ENCODE data around the gene APEX2. TPM values are rescaled to one million over a fixed set of nuclear protein-coding genes. Genes with fewer than 3 reads are reported as not detected.

The APEX2 gene
- total RNA-seq, 5 donors from 2014 or later (not counting 1 experiment from before 2014, with no cell fraction given): 7.5 to 17.2 (median 15.3) TPM

- Mint-ChIP-seq H3K4me1 (peaks cover 2 to 7% (median 6%) of the 10 kb centered on the region in 3 donors), H3K4me3 (no peak overlapping the region), H3K9me3 (no peaks in the 10 kb centered on the region), H3K27ac (no peak overlapping the region), H3K27me3 (peaks cover 0 to 19% of the 10 kb centered on the region in 2 donors), H3K36me3 (no peaks in the 10 kb centered on the region)
- ChIA-PET CTCF (interaction anchor here in 1 of 2 donors (1.3 kb wide), 1 partner anchor 9 kb away, joined by 3 read pairs; no protein-coding TSS in a partner anchor), POLR2A (no interaction called here)
- Histone ChIP-seq H3K9me3 (no peaks in the 10 kb centered on the region), H3K27ac (ENCODE audit: low read length) (no peak overlapping the region), H3K36me3 (ENCODE audit: control insufficient read depth in 2 of 2, extremely low read depth in 1 of 2, insufficient read depth in 1 of 2, low read length in 1 of 2) (no peaks in the 10 kb centered on the region), H3K4me1 (ENCODE audit: control insufficient read depth in 1 of 2, extremely low read depth in 1 of 2, insufficient read depth in 2 of 2, low read length in 2 of 2) (peaks cover 0 to 8% of the 10 kb centered on the region in 2 experiments), H3K4me3 (ENCODE audit: control insufficient read depth in 1 of 2, extremely low read depth in 1 of 2, low read length in 1 of 2) (no peak overlapping the region), H3K27me3 (replicated peaks in 1 of 2; ENCODE audit: control insufficient read depth in 2 of 2, extremely low read depth in 1 of 2, insufficient read depth in 2 of 2, low read length in 1 of 2) (no peaks in the 10 kb centered on the region)
- WGBS (ENCODE audit: insufficient coverage): 0% methylated on average over 1 of the region's 6 CpGs
- ATAC-seq (replicated peaks in 1 of 4) (no peak), DNase-seq (no peak)
Measured at GRCh38 chrX:54994668-54995351, 5.4 kb upstream of the APEX2 start.

- H3K9me3 ChIP-seq: no peaks in the 10 kb centered on the region
- H3K36me3 Mint-ChIP-seq: no peaks in the 10 kb centered on the region
- peaks cover 0 to 11% of the 10 kb centered on the region in 2 experiments for H3K4me1 ChIP-seq (ENCODE audit: control insufficient read depth in 1 of 2, extremely low read depth in 1 of 2, insufficient read depth in 2 of 2, low read length in 2 of 2)
- no peaks in the 10 kb centered on the region for H3K27me3 ChIP-seq (replicated peaks in 1 of 2; ENCODE audit: control insufficient read depth in 2 of 2, extremely low read depth in 1 of 2, insufficient read depth in 2 of 2, low read length in 1 of 2)
- H3K4me3 ChIP-seq (ENCODE audit: control insufficient read depth in 1 of 2, extremely low read depth in 1 of 2, low read length in 1 of 2): no peak overlapping the region
- H3K27me3 Mint-ChIP-seq: peaks cover 0 to 19% of the 10 kb centered on the region in 2 donors
- no peak overlapping the region for H3K4me3 Mint-ChIP-seq
- no peaks in the 10 kb centered on the region for H3K9me3 Mint-ChIP-seq
- CTCF ChIA-PET: interaction anchor here in 1 of 2 donors (1.3 kb wide), 1 partner anchor 8 kb away, joined by 3 read pairs; no protein-coding TSS in a partner anchor
- POLR2A ChIA-PET: no interaction called here
- H3K27ac Mint-ChIP-seq: no peak overlapping the region
- no peak overlapping the region for H3K27ac ChIP-seq (ENCODE audit: low read length)
- H3K4me1 Mint-ChIP-seq: peaks cover 2 to 13% (median 11%) of the 10 kb centered on the region in 3 donors
- DNase-seq: no peak
- H3K36me3 ChIP-seq (ENCODE audit: control insufficient read depth in 2 of 2, extremely low read depth in 1 of 2, insufficient read depth in 1 of 2, low read length in 1 of 2): no peaks in the 10 kb centered on the region
- no peak for ATAC-seq (replicated peaks in 1 of 4)
Measured at GRCh38 chrX:54995621-54996020, 4.5 kb upstream of the APEX2 start.

DNA sequence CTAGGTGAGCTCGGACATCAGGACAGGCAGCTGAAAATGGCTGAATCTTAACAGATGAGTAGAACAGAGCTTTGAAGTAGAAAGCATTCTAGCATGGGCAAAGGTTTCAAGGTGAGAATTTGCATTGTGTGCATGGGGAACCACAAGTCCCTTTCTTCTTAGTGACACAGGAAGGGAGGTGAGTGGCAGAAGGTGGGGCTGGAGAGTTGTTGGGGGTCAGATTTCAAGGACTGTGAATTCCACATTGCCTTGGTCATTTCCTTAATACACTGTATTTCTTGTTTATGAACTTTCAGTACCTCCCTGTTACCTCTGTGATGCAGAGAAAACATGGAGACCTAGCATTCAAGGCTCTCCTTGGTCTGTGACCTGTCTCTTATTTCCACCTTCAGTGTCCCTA is 4.1 kb downstream of the APEX2 start:
- no peak overlapping the region for H3K4me3 Mint-ChIP-seq
- H3K9me3 Mint-ChIP-seq: no peaks in the 10 kb centered on the region
- Histone ChIP-seq H3K9me3 (no peaks in the 10 kb centered on the region), H3K27me3 (replicated peaks in 1 of 2; ENCODE audit: control insufficient read depth in 2 of 2, extremely low read depth in 1 of 2, insufficient read depth in 2 of 2, low read length in 1 of 2) (no peaks in the 10 kb centered on the region), H3K27ac (ENCODE audit: low read length) (no peak overlapping the region), H3K4me1 (ENCODE audit: control insufficient read depth in 1 of 2, extremely low read depth in 1 of 2, insufficient read depth in 2 of 2, low read length in 2 of 2) (peaks cover 2 to 30% of the 10 kb centered on the region in 2 experiments), H3K36me3 (ENCODE audit: control insufficient read depth in 2 of 2, extremely low read depth in 1 of 2, insufficient read depth in 1 of 2, low read length in 1 of 2) (peaks cover 0 to 43% of the 10 kb centered on the region in 2 donors), H3K4me3 (ENCODE audit: control insufficient read depth in 1 of 2, extremely low read depth in 1 of 2, low read length in 1 of 2) (no peak overlapping the region)
- DNase-seq (no peak), ATAC-seq (replicated peaks in 1 of 4) (no peak)
- 75% methylated on average over 1 of the region's 1 CpG for whole genome bisulfite sequencing (ENCODE audit: insufficient coverage)
- peaks cover 0 to 10% of the 10 kb centered on the region in 2 donors for H3K27me3 Mint-ChIP-seq
- peak overlapping the region in 1 of 2 donors; percentile 34 for H3K27ac Mint-ChIP-seq
- CTCF ChIA-PET: interaction anchor here in 1 of 2 donors (1.3 kb wide), 1 partner anchor 9 kb away, joined by 3 read pairs; no protein-coding TSS in a partner anchor
- H3K4me1 Mint-ChIP-seq: peaks cover 23 to 47% (median 30%) of the 10 kb centered on the region in 3 donors
- peaks cover 33% of the 10 kb centered on the region for H3K36me3 Mint-ChIP-seq
- POLR2A ChIA-PET: no interaction called here

DNA sequence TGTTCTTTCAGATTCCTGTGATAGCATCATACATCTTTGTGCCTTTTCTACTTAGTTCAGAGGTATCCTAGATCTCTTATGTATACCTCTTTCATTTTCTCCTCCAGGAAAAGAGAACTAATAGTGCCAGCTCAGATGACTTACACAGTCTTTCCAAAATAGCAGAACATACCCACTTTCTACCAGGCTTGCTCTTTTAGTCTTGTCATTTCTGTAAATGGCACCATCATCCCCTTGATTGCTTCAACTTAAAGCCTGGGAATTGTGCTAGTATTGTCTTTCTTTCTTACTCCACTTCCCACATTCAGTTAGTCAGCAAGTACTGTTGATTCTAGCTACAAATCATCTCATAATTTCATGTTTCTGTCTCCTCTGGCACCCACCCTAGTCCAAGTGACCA is 5.1 kb downstream of the APEX2 start:
- Histone ChIP-seq H3K27ac (ENCODE audit: low read length) (no peak overlapping the region), H3K36me3 (ENCODE audit: control insufficient read depth in 2 of 2, extremely low read depth in 1 of 2, insufficient read depth in 1 of 2, low read length in 1 of 2) (peaks cover 0 to 43% of the 10 kb centered on the region in 2 donors), H3K4me1 (ENCODE audit: control insufficient read depth in 1 of 2, extremely low read depth in 1 of 2, insufficient read depth in 2 of 2, low read length in 2 of 2) (peaks cover 2 to 24% of the 10 kb centered on the region in 2 experiments), H3K27me3 (replicated peaks in 1 of 2; ENCODE audit: control insufficient read depth in 2 of 2, extremely low read depth in 1 of 2, insufficient read depth in 2 of 2, low read length in 1 of 2) (no peaks in the 10 kb centered on the region), H3K4me3 (ENCODE audit: control insufficient read depth in 1 of 2, extremely low read depth in 1 of 2, low read length in 1 of 2) (no peak overlapping the region), H3K9me3 (no peaks in the 10 kb centered on the region)
- H3K4me1 Mint-ChIP-seq: peaks cover 21 to 47% (median 23%) of the 10 kb centered on the region in 3 donors
- peaks cover 0 to 10% of the 10 kb centered on the region in 2 donors for H3K27me3 Mint-ChIP-seq
- peaks cover 33% of the 10 kb centered on the region for H3K36me3 Mint-ChIP-seq
- ATAC-seq (replicated peaks in 1 of 4): no peak
- no peaks in the 10 kb centered on the region for H3K9me3 Mint-ChIP-seq
- H3K27ac Mint-ChIP-seq: no peak overlapping the region
- no peak overlapping the region for H3K4me3 Mint-ChIP-seq
- DNase-seq: no peak
- CTCF ChIA-PET: interaction anchor here in 1 of 2 donors (0.5 kb wide), 1 partner anchor 10 kb away, joined by 3 read pairs; no protein-coding TSS in a partner anchor
- POLR2A ChIA-PET: no interaction called here

DNA sequence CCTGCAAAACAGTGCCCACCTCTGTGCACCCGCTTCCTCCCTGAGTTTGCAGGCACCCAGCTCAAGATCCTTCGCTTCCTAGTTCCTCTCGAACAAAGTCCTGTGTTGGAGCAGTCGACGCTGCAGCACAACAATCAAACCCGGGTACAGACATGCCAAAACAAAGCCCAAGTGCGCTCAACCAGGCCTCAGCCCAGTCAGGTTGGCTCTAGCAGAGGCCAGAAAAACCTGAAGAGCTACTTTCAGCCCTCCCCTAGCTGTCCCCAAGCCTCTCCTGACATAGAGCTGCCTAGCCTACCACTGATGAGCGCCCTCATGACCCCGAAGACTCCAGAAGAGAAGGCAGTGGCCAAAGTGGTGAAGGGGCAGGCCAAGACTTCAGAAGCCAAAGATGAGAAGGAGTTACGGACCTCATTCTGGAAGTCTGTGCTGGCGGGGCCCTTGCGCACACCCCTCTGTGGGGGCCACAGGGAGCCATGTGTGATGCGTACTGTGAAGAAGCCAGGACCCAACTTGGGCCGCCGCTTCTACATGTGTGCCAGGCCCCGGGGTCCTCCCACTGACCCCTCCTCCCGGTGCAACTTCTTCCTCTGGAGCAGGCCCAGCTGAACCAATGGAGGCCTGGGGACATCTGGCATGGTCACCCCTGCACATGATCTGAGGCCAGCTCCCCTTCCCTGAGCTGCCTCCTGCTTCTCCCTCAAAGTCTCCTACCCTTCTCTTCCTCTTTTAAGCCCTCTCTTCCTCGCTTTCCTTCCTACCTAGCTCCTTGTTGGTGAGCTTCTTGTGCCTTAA is 6.9 kb downstream of the APEX2 start:
- H3K9me3 Mint-ChIP-seq: no peaks in the 10 kb centered on the region
- peaks cover 0 to 11% of the 10 kb centered on the region in 2 experiments for H3K4me1 ChIP-seq (ENCODE audit: control insufficient read depth in 1 of 2, extremely low read depth in 1 of 2, insufficient read depth in 2 of 2, low read length in 2 of 2)
- H3K9me3 ChIP-seq: no peaks in the 10 kb centered on the region
- no peak overlapping the region for H3K27ac ChIP-seq (ENCODE audit: low read length)
- no peak overlapping the region for H3K27ac Mint-ChIP-seq
- POLR2A ChIA-PET: interaction anchor here in 1 of 2 donors (0.7 kb wide), 1 partner anchor 1235 kb away, joined by 3 read pairs; no protein-coding TSS in a partner anchor
- peaks cover 0 to 43% of the 10 kb centered on the region in 2 donors for H3K36me3 ChIP-seq (ENCODE audit: control insufficient read depth in 2 of 2, extremely low read depth in 1 of 2, insufficient read depth in 1 of 2, low read length in 1 of 2)
- peaks cover 0 to 3% of the 10 kb centered on the region in 2 donors for H3K27me3 Mint-ChIP-seq
- CTCF ChIA-PET: interaction anchor here in 1 of 2 donors (0.6 kb wide), 1 partner anchor 1798 kb away, joined by 4 read pairs; no protein-coding TSS in a partner anchor
- peaks cover 9 to 32% (median 10%) of the 10 kb centered on the region in 3 donors for H3K4me1 Mint-ChIP-seq
- H3K36me3 Mint-ChIP-seq: peaks cover 33% of the 10 kb centered on the region
- no peak overlapping the region for H3K4me3 ChIP-seq (ENCODE audit: control insufficient read depth in 1 of 2, extremely low read depth in 1 of 2, low read length in 1 of 2)
- DNase-seq (no peak), ATAC-seq (replicated peaks in 1 of 4) (no peak)
- 99% methylated on average over 10 of the region's 18 CpGs for WGBS (ENCODE audit: insufficient coverage)
- H3K4me3 Mint-ChIP-seq: no peak overlapping the region
- no peaks in the 10 kb centered on the region for H3K27me3 ChIP-seq (replicated peaks in 1 of 2; ENCODE audit: control insufficient read depth in 2 of 2, extremely low read depth in 1 of 2, insufficient read depth in 2 of 2, low read length in 1 of 2)

DNA sequence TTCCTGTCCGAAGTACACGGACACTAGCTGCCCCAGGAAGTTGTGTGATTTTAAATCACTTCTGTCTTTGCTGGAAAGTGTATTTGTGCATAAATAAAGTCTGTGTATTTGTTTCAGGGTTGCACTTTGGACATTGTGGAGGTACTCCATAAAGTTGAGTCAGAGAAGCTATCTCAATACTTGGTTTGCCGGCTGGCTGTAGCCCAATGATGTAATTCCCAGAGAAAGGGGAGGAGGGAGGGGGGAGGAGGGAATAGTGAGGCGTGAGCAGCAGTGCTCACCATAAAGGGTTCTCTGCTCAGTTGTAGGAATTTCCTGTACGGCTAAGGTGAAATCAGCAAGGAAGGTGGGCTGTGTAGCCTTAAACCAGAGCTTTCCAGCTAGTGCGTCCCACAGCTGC is 7.5 kb downstream of the APEX2 start:
- CTCF ChIA-PET: interaction anchor here in 1 of 2 donors (0.6 kb wide), 1 partner anchor 1797 kb away, joined by 4 read pairs; no protein-coding TSS in a partner anchor
- peaks cover 0 to 38% of the 10 kb centered on the region in 2 donors for H3K36me3 ChIP-seq (ENCODE audit: control insufficient read depth in 2 of 2, extremely low read depth in 1 of 2, insufficient read depth in 1 of 2, low read length in 1 of 2)
- H3K27ac Mint-ChIP-seq: no peak overlapping the region
- H3K4me1 Mint-ChIP-seq: peaks cover 6 to 26% (median 10%) of the 10 kb centered on the region in 3 donors
- no peaks in the 10 kb centered on the region for H3K9me3 Mint-ChIP-seq
- no peaks in the 10 kb centered on the region for H3K27me3 ChIP-seq (replicated peaks in 1 of 2; ENCODE audit: control insufficient read depth in 2 of 2, extremely low read depth in 1 of 2, insufficient read depth in 2 of 2, low read length in 1 of 2)
- peaks cover 28% of the 10 kb centered on the region for H3K36me3 Mint-ChIP-seq
- peaks cover 0 to 9% of the 10 kb centered on the region in 2 experiments for H3K4me1 ChIP-seq (ENCODE audit: control insufficient read depth in 1 of 2, extremely low read depth in 1 of 2, insufficient read depth in 2 of 2, low read length in 2 of 2)
- 90% methylated on average over 2 of the region's 6 CpGs for WGBS (ENCODE audit: insufficient coverage)
- H3K27ac ChIP-seq (ENCODE audit: low read length): no peak overlapping the region
- no peak for DNase-seq
- no peaks in the 10 kb centered on the region for H3K9me3 ChIP-seq
- peaks cover 0 to 3% of the 10 kb centered on the region in 2 donors for H3K27me3 Mint-ChIP-seq
- H3K4me3 ChIP-seq (ENCODE audit: control insufficient read depth in 1 of 2, extremely low read depth in 1 of 2, low read length in 1 of 2): no peak overlapping the region
- POLR2A ChIA-PET: interaction anchor here in 1 of 2 donors (0.7 kb wide), 1 partner anchor 1234 kb away, joined by 3 read pairs; no protein-coding TSS in a partner anchor
- no peak overlapping the region for H3K4me3 Mint-ChIP-seq
- no peak for ATAC-seq (replicated peaks in 1 of 4)

All from T-cell (primary cell).